Vagina (tissue), 2 donors: ENCODE measurements around the gene NPAS3.

ENCODE experiments used
- CTCF ChIP-seq, 3 experiments: fragments of 450-650 bp in 2 of 3; fragments of 200-600 bp in 1 of 3; sonication (generic) in 1 of 3; IDR thresholded peaks; one replicate each; pipeline ENCODE4 v1.5.1; 2017 to 2019; ENCODE audit warnings: antibody characterized with exemption in 3 of 3, mild to moderate bottlenecking in 2 of 3, moderate library complexity in 2 of 3
- POLR2A ChIP-seq, 2 donors: fragments of 450-650 bp; IDR thresholded peaks; one replicate each; pipeline ENCODE4 v1.6.1; 2017; ENCODE audit warnings: antibody characterized with exemption in 2 of 2, mild to moderate bottlenecking in 2 of 2, moderate library complexity in 2 of 2
- POLR2AphosphoS5 ChIP-seq, 2 donors: sonication (generic); formaldehyde crosslinking; IDR thresholded peaks; one replicate each; pipeline ENCODE4 v1.9.0; 2017; ENCODE audit warnings: antibody characterized with exemption in 2 of 2, mild to moderate bottlenecking in 2 of 2, low read depth in 1 of 2; ENCODE audit not compliant: insufficient read depth in 1 of 2

- TF ChIP-seq POLR2AphosphoS5 (IDR thresholded peaks at IDR 0.05; ENCODE audit: insufficient read depth in 1 of 2, low read depth in 1 of 2), result no peak
- TF ChIP-seq CTCF (IDR thresholded peaks at IDR 0.05), result no peak
- no peak for TF ChIP-seq POLR2A (IDR thresholded peaks at IDR 0.05)
Measured at GRCh38 chr14:33342299-33342974, 403.8 kb downstream of the NPAS3 start.
